ENCODE measurements around the gene HTRA3.

Gene HTRA3

DNA sequence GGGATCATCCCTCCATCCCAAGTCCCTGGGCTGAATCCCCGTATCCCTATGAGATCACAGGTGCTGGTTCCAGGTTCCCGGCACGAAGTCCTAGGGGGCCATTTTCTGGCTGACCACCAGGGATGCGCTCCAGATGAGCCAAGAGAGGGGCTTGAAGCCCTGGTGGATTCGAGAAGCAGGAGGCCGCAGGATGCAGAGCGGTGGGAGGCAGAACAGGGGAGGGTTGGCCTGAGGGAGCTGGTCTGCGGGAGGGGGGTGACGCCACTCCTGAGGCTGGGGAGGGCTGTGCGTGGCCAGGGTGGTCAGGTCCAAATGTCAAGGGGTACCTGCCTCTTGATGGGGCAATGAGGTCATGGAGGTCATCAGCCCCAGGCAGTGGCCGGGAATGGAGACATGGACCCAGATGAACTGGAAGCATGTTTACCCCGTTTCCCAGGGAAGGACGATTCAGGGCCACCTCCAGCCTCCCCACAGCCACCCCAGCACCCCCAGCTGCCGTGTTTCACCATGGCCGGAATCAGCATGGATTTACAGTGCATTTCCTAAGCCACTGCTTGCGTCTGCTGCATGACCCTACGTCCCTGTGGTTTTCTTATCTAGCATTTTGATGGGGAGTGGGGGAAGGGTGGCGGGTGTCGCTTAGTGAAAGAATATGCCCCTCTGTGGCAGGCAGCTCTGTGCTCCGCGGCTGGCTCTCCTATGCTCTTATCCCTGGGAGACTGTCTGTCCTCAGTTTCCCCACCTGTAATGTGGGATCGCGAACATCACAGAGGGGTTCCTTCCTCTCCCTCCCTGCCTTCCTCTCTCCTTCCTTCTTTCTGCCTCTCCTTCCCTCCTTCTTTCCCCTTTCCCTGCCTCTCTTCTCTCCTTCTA is 17.0 kb upstream of the HTRA3 start:
- H3K4me1 Mint-ChIP-seq (ENCODE audit: low read depth), result no peaks in the 10 kb centered on the region
- no peaks in the 10 kb centered on the region for H3K27me3 Mint-ChIP-seq
- H3K36me3 Mint-ChIP-seq (ENCODE audit: low read depth), result no peaks in the 10 kb centered on the region
- H3K27ac Mint-ChIP-seq, result no peak overlapping the region
- no peak overlapping the region for H3K4me3 Mint-ChIP-seq
- H3K9me3 Mint-ChIP-seq, result no peaks in the 10 kb centered on the region

DNA sequence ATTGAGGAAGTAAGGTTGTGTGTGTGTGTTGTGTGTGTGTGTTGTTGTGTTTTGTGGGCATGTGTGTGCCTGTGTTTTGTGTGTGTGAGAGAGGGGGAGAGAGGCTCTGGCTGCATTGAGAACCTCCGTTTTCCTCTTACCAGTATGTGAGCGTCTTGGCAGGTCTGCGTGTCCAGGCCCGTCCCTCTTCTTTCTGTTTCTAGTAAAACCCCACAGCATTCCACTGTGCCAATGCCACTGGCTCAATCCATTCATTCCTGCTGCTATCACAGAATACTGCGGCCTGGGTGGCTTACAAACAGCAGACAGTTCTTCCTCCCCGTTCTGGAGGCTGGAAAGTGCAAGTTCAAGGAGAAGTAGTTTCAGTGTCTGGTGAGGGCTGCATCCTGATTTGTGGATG is 15.5 kb upstream of the HTRA3 start:
- H3K36me3 Mint-ChIP-seq (ENCODE audit: low read depth), result no peaks in the 10 kb centered on the region
- H3K4me3 Mint-ChIP-seq, result no peak overlapping the region
- H3K4me1 Mint-ChIP-seq (ENCODE audit: low read depth), result no peaks in the 10 kb centered on the region
- no peaks in the 10 kb centered on the region for H3K9me3 Mint-ChIP-seq
- no peaks in the 10 kb centered on the region for H3K27me3 Mint-ChIP-seq
- no peak overlapping the region for H3K27ac Mint-ChIP-seq

DNA sequence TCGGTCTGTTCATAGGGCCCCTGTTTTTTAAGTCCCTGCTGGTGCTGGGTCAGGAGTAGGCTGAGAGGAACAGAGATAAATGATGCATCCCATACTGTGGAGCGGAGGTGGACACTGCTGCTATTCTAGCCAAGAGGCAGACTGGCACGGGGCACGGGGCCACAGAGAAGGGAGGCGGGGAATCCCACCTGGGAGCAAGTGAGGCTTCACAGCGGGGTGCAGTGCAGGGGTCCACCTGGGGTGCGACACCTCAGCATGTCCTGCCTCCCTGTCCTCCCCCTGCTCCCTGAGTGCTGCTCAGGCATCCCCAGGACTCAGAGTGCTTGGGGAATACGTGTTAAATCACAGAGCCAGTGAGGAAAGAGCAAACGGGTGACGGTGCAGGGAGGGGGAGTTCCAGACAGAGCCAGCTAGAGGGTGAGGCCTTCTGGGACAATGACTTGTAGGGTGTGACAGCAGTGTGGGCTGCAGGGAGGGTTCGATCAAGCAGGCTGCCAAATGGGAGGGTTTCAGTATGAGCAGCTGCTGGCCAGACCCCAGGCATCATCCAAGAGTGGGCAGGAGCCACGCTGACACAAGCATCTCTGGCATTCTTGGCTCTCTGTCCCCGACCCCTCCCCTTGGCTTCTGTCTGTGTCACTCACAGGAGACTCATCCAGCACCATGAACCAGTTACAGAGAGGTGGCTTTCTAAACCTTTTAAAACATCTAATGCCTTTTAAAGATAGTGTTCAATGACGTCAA is 13.7 kb upstream of the HTRA3 start:
- no peak overlapping the region for H3K4me3 Mint-ChIP-seq
- no peak overlapping the region for H3K27ac Mint-ChIP-seq
- no peaks in the 10 kb centered on the region for H3K4me1 Mint-ChIP-seq (ENCODE audit: low read depth)
- H3K9me3 Mint-ChIP-seq, result no peaks in the 10 kb centered on the region
- no peaks in the 10 kb centered on the region for H3K36me3 Mint-ChIP-seq (ENCODE audit: low read depth)
- no peaks in the 10 kb centered on the region for H3K27me3 Mint-ChIP-seq

DNA sequence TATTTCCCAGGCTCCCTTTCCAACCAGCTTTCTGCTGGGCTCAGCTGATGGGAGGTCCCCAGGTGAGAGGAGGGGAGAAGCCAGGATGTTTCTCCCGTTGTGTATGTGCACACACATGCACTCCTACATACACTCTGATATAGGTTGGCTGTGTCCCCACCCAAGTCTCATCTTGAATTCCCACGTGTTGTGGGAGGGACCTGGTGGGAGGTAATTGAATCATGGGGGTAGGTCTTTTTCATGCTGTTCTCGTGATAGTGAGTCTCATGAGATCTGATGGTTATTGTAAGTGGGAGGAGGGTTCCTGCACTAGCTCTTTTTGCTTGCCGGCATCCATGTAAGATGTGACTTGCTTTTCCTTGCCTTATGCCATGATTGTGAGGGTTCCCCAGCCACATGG is 11.7 kb upstream of the HTRA3 start:
- Mint-ChIP-seq H3K9me3 (no peaks in the 10 kb centered on the region), H3K4me1 (ENCODE audit: low read depth) (no peaks in the 10 kb centered on the region), H3K36me3 (ENCODE audit: low read depth) (no peaks in the 10 kb centered on the region), H3K27me3 (no peaks in the 10 kb centered on the region), H3K27ac (no peak overlapping the region), H3K4me3 (no peak overlapping the region)

DNA sequence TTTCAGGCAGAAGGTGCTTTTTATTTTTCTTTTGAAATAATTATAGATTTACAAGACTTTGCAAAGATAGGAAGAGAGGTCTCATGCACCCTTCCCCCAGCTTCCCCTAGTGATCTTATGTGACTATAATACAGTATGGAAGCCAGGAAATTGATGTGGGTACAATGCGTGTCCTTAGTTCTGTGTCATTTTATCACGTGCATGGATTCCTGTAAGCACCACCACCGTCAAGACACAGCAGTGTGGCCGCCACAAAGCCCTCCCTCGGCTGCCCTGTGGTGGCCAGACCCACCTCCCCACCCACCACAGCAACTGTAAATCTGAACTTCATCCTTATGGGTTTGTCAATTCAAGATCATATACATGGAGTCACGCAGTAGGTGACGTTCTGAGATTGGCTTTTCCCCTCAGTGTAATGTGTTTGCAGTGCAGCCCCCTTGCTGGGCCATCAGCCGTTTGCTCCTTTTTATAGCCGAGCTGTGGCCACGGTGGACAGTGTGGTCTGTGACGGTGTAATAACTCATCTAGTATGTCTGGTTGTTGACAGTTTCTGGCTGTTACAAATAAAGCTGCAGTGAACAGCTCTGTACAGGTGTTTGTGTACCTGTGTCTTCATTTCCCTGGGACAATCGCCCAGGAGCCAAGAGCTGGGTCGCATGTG is 10.9 kb upstream of the HTRA3 start:
- Mint-ChIP-seq H3K4me3 (no peak overlapping the region), H3K36me3 (ENCODE audit: low read depth) (no peaks in the 10 kb centered on the region), H3K9me3 (no peaks in the 10 kb centered on the region), H3K27ac (no peak overlapping the region), H3K27me3 (no peaks in the 10 kb centered on the region), H3K4me1 (ENCODE audit: low read depth) (no peaks in the 10 kb centered on the region)

DNA sequence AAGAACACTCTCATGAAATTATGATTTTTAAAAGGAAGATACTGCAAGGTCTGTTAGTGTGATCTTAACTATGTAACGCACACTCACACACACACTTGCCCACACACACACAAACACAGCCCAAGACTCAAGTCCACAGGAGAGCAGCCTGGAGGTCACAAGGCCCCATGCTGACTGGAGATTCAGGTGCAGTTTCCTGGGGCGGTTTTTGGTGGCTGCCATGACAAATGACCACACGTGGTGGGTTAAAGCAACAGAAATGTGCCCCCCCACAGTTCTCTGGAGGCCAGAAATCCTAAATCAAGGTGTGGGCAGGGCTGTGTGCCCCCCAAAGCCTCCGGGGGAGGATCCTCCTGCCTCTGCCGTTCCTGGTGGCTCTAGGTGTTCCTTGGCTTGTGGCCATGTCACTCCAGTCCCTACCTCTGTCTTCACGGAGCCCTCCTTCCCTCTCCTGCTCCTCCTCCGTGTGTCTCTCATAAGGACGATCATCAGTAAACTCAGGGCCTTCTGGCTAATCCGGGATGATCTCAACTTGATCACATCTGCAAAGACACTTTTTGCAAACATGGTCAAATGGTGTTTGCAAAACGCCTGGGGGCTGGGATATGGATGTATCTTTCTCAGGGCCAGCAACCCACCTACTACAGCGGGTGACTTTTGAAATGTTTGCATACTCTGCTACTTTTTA is 9.7 kb upstream of the HTRA3 start:
- H3K4me3 Mint-ChIP-seq, result no peak overlapping the region
- no peaks in the 10 kb centered on the region for H3K36me3 Mint-ChIP-seq (ENCODE audit: low read depth)
- no peaks in the 10 kb centered on the region for H3K4me1 Mint-ChIP-seq (ENCODE audit: low read depth)
- no peak overlapping the region for H3K27ac Mint-ChIP-seq
- H3K9me3 Mint-ChIP-seq, result no peaks in the 10 kb centered on the region
- no peaks in the 10 kb centered on the region for H3K27me3 Mint-ChIP-seq

DNA sequence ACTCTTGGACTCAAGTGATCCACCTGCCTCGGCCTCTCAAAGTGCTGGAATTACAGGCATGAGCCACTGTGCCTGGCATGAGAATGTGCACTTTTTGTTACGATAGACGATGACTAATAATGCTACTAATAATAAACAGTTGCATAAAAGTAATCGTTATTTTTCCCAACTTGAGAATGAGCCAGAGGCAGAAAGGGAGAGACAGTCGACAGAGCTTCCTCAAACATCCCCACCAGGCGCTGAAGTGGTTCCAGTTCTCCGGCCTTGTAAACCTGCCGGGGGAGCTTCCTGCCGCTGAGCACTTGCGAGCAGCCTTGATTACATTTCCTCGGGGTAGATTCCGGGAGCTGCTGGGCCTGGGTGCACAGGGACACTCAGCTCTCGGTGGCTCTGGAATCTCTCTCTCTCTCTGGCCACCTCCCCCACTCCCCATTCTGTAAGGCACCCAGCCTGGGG is 8.9 kb upstream of the HTRA3 start:
- Mint-ChIP-seq H3K4me3 (no peak overlapping the region), H3K36me3 (ENCODE audit: low read depth) (no peaks in the 10 kb centered on the region), H3K27ac (no peak overlapping the region), H3K27me3 (no peaks in the 10 kb centered on the region), H3K9me3 (no peaks in the 10 kb centered on the region), H3K4me1 (ENCODE audit: low read depth) (no peaks in the 10 kb centered on the region)

DNA sequence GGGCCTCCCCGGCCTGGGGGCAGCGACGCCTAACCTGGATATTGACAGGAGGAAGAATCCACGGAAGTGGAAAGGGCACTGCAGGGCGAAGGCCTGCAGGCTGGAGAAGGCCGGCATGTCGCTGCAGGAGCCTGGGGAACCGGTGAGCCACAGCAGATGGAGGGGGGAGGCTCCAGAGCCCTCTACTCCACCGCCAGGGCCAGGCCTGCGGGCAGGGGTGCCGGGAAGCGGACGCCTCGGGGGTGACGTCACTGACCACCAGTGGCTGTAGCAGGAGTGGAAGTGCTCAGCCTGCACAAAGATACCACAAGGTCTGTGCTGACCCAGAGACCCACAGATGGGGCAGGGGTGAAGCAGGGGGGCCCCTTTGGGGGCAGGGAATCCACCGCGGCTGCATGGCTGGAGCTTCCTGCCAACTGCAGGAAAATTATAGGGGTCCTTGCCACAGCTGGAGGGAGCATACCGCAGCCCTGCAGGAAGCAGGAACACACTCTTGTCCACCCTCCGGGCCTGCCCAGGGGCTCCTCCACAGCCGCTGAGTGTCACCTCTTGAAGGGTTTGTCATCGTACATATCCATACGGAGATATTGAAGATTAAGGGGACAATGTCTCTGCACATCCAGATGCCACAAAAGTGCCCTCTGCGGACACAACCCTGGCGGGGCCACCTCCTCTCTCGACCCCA is 7.6 kb upstream of the HTRA3 start:
- Mint-ChIP-seq H3K4me3 (no peak overlapping the region), H3K4me1 (ENCODE audit: low read depth) (no peaks in the 10 kb centered on the region), H3K36me3 (ENCODE audit: low read depth) (no peaks in the 10 kb centered on the region), H3K9me3 (no peaks in the 10 kb centered on the region), H3K27me3 (no peaks in the 10 kb centered on the region), H3K27ac (no peak overlapping the region)

DNA sequence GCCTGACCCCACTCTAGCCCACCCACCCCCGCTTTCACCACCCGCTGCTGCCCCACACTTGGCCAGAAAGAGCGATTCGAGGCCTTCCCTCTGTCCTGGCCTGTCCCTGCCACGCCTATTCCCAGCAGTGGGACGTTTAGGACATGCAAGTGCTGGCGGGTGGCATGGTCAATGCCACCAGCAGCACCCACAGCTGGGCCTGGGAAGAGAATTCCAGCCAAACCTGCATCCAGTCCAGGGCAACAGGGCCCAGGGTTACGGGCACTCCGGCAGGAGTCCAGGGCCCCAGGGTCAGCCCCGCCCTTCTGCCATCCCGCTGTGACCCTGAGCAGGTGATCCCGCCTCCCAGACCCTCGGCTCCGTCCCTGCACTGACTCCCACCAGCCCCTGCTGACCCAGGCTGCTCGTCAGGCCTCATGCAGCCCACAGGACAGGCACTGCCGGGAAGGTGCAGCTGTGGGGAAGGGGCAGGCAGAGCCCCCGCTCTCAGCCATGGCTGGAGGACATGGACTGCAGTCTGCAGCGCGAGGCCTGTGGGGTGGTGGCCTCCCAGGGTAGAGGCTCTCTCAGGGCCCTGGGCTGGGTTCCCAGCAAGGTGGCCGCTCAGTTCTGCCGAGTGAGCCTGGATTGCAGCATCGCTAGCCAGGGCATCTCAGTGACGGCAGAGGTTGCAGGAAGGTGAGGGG is 6.8 kb upstream of the HTRA3 start:
- Mint-ChIP-seq H3K27me3 (no peaks in the 10 kb centered on the region), H3K9me3 (no peaks in the 10 kb centered on the region), H3K36me3 (ENCODE audit: low read depth) (no peaks in the 10 kb centered on the region), H3K27ac (no peak overlapping the region), H3K4me3 (no peak overlapping the region), H3K4me1 (ENCODE audit: low read depth) (no peaks in the 10 kb centered on the region)

DNA sequence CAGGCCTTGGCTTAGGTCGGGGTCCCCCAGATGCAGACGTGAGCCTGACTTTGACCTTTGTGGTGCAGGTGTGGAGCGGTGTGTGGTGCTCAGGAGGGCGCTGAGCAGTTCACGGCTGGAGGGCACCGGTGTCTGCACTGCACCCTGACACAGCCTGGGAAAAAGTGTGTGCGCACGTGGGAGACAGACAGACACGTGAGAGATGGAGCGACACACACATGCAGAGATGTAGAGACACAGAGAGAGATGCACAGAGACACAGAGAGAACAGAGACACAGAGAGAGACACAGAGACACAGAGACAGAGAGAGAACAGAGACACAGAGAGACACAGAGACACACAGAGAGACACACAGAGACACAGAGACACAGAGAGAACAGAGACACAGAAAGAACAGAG is 6.2 kb upstream of the HTRA3 start:
- no peaks in the 10 kb centered on the region for H3K9me3 Mint-ChIP-seq
- H3K27me3 Mint-ChIP-seq, result peaks cover 2% of the 10 kb centered on the region
- H3K36me3 Mint-ChIP-seq (ENCODE audit: low read depth), result no peaks in the 10 kb centered on the region
- no peaks in the 10 kb centered on the region for H3K4me1 Mint-ChIP-seq (ENCODE audit: low read depth)
- H3K27ac Mint-ChIP-seq, result no peak overlapping the region
- no peak overlapping the region for H3K4me3 Mint-ChIP-seq

DNA sequence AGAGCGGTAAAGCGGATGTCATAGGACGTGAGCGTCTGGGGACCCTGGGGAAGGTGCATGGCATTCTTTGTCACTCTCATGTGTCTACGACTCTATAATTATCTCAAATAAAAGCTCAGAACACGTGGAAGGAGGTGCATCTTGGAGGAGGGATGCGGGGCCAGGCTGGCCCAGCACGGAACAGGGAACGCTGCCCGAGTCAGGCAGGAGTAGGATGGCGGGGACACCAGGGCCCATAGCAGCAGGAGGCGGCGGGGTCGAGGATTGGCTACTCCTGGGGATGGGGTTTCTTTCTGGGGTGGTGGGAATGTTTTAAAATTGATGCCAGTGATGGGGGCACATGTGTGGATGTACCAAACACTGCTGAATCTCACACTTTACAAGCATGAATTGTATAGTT is 5.4 kb upstream of the HTRA3 start:
- no peak overlapping the region for H3K4me3 Mint-ChIP-seq
- H3K27me3 Mint-ChIP-seq, result peaks cover 9% of the 10 kb centered on the region
- H3K4me1 Mint-ChIP-seq (ENCODE audit: low read depth), result no peaks in the 10 kb centered on the region
- H3K36me3 Mint-ChIP-seq (ENCODE audit: low read depth), result no peaks in the 10 kb centered on the region
- no peaks in the 10 kb centered on the region for H3K9me3 Mint-ChIP-seq
- H3K27ac Mint-ChIP-seq, result no peak overlapping the region

DNA sequence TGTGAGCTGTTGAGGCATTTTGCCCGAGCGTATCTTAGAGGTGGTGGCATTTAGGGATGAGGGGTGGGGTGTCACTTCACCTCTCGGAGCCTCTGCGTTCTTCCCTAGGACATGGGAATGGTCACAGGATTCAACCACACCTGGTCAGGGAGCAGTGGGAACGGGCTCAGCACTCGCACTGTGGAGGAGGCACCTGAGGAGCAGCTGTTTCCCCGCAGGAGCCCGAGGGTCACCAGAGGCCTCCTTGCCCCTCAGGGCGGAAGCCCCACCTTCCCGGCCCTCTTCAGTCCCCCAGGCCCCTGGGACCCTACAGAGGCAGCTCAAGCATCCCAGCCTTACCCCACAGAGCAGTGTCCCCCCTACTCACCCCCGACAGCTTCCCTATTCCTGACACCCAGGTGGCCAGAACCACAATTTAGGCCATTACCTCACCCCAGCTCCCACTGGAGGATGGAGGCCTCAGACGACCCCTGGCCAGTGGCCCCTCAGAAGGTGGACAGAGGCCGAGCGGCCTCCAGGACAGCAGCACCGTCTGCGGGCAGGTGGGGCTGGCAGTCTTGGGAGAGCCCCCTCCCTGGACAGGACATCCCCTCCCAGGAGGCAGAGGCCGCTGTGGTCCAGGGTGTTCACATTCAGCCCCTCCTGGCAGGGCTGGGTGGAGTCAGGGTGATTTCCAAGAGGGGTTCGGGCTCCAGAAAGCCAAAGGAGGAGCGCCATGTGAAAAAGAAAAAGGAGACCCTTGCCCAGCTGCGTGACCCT is 4.2 kb upstream of the HTRA3 start:
- Mint-ChIP-seq H3K36me3 (ENCODE audit: low read depth) (no peaks in the 10 kb centered on the region), H3K4me3 (no peak overlapping the region), H3K4me1 (ENCODE audit: low read depth) (no peaks in the 10 kb centered on the region), H3K27ac (no peak overlapping the region), H3K27me3 (peaks cover 12% of the 10 kb centered on the region), H3K9me3 (no peaks in the 10 kb centered on the region)

DNA sequence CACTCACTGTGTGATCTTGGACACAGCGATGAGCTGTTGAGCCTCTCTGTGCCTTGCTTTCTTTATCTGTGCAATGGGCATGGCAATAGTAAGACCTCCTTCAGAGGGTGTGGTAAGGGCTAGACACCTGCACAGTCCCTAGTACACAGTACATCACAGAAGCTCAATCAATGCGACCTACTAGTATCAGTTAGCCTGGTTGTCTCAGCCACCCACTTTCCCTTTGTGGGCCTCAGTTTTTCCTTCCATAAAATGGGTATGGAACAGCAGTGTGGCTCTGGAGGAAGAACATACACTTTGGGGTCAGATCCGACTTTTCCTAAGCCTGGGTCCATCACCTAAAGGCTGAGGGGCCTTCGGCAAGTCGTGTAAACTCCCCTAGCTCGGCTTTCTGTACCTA is 3.5 kb upstream of the HTRA3 start:
- Mint-ChIP-seq H3K4me3 (no peak overlapping the region), H3K9me3 (no peaks in the 10 kb centered on the region), H3K4me1 (ENCODE audit: low read depth) (no peaks in the 10 kb centered on the region), H3K27ac (no peak overlapping the region), H3K27me3 (peaks cover 16% of the 10 kb centered on the region), H3K36me3 (ENCODE audit: low read depth) (no peaks in the 10 kb centered on the region)

Measured in stimulated activated naive CD8-positive, alpha-beta T cell treated with anti-CD3 and anti-CD28 coated beads, Interleukin-15, Interleukin-2, amounts not matched to agents 100 ng/mL and 50 ng/mL, for 24 hours (primary cell).